ENCODE results near the gene PRKAG2. TPM values are rescaled to one million over a fixed set of nuclear protein-coding genes. Genes with fewer than 3 reads are reported as not detected.

Gene PRKAG2
- polyA plus RNA-seq, 3 donors = 29.2 to 59.8 (median 30.9) TPM

- Mint-ChIP-seq H3K27ac (peak overlapping the region in 5 of 7 donors; percentile 68 to 100 (median 80)), H3K27me3 (ENCODE audit: low read depth in 3 of 3) (peaks cover 1 to 3% (median 1%) of the 10 kb centered on the region in 3 donors), H3K4me1 (peaks cover 63% of the 10 kb centered on the region), H3K36me3 (peaks cover 42 to 49% of the 10 kb centered on the region in 2 donors), H3K9me3 (no peaks in the 10 kb centered on the region), H3K4me3 (no peak overlapping the region)
- Histone ChIP-seq H3K9ac (ENCODE audit: insufficient read depth, low read length, poor library complexity, severe bottlenecking) (no peak overlapping the region), H3K79me2 (ENCODE audit: insufficient read depth, low read length) (peaks cover 81% of the 10 kb centered on the region), H3K4me3 (replicated peaks in 1 of 3; ENCODE audit: low read depth in 2 of 3, low read length in 3 of 3) (no peak overlapping the region), H3K4me2 (replicated peaks; ENCODE audit: extremely low read depth, low read length, poor library complexity, severe bottlenecking) (no peak overlapping the region), H4K20me1 (ENCODE audit: insufficient read depth, low read length) (peaks cover 62% of the 10 kb centered on the region), H3K27me3 (ENCODE audit: control insufficient read depth in 2 of 2, insufficient read depth in 2 of 2, low read length in 2 of 2) (no peaks in the 10 kb centered on the region), H3K9me3 (replicated peaks in 1 of 2; ENCODE audit: control insufficient read depth in 1 of 2, insufficient read depth in 1 of 2, low read length in 2 of 2) (no peaks in the 10 kb centered on the region), H3K4me1 (ENCODE audit: control insufficient read depth in 1 of 2, insufficient read depth in 2 of 2, low read length in 2 of 2) (peaks cover 44 to 51% of the 10 kb centered on the region in 2 donors), H2AFZ (ENCODE audit: insufficient read depth, low read depth, low read length, poor library complexity, severe bottlenecking) (no peak overlapping the region), H3K36me3 (replicated peaks in 1 of 2; ENCODE audit: control insufficient read depth in 1 of 2, insufficient read depth in 2 of 2, low read length in 2 of 2) (peaks cover 5 to 32% of the 10 kb centered on the region in 2 donors), H3K27ac (ENCODE audit: low read depth in 1 of 2, low read length in 2 of 2) (peak overlapping the region in 1 of 2 donors; percentile 9)
- WGBS (ENCODE audit: insufficient coverage) = 82% methylated on average over 9 of the region's 18 CpGs
- no peak for DNase-seq
- TF ChIP-seq CTCF (IDR thresholded peaks at IDR 0.05) = no peak
- intact Hi-C loops (cut with micrococcal nuclease) = loop anchor here (5.0 kb wide), 3 partner anchors 47 to 68 kb away; no protein-coding TSS in a partner anchor
Observed at GRCh38 chr7:151853896-151854719, 22.8 kb downstream of the PRKAG2 start.

- H3K36me3 Mint-ChIP-seq = peaks cover 37 to 41% of the 10 kb centered on the region in 2 donors
- H3K27me3 ChIP-seq (ENCODE audit: control insufficient read depth in 2 of 2, insufficient read depth in 2 of 2, low read length in 2 of 2) = no peaks in the 10 kb centered on the region
- H3K9ac ChIP-seq (ENCODE audit: insufficient read depth, low read length, poor library complexity, severe bottlenecking) = peak overlapping the region; percentile 80
- peaks cover 72% of the 10 kb centered on the region for H3K4me1 Mint-ChIP-seq
- H3K9me3 Mint-ChIP-seq = no peaks in the 10 kb centered on the region
- H3K36me3 ChIP-seq (replicated peaks in 1 of 2; ENCODE audit: control insufficient read depth in 1 of 2, insufficient read depth in 2 of 2, low read length in 2 of 2) = peaks cover 5 to 22% of the 10 kb centered on the region in 2 donors
- peaks cover 77% of the 10 kb centered on the region for H3K79me2 ChIP-seq (ENCODE audit: insufficient read depth, low read length)
- intact Hi-C loops (cut with micrococcal nuclease) = loop anchor here (1.0 to 5.0 kb wide), 4 partner anchors 11 to 70 kb away; no protein-coding TSS in a partner anchor
- H3K27me3 Mint-ChIP-seq (ENCODE audit: low read depth in 3 of 3) = peaks cover 1 to 3% (median 1%) of the 10 kb centered on the region in 3 donors
- H3K4me1 ChIP-seq (ENCODE audit: control insufficient read depth in 1 of 2, insufficient read depth in 2 of 2, low read length in 2 of 2) = peaks cover 58 to 64% of the 10 kb centered on the region in 2 donors
- peak overlapping the region in 1 of 2 donors; percentile 69 for H3K4me3 Mint-ChIP-seq
- no peak for TF ChIP-seq CTCF (IDR thresholded peaks at IDR 0.05)
- peak overlapping the region; percentile 68 for H3K4me2 ChIP-seq (replicated peaks; ENCODE audit: extremely low read depth, low read length, poor library complexity, severe bottlenecking)
- H3K4me3 ChIP-seq (replicated peaks in 1 of 3; ENCODE audit: low read depth in 2 of 3, low read length in 3 of 3) = no peak overlapping the region
- H2AFZ ChIP-seq (ENCODE audit: insufficient read depth, low read depth, low read length, poor library complexity, severe bottlenecking) = no peak overlapping the region
- no peaks in the 10 kb centered on the region for H3K9me3 ChIP-seq (replicated peaks in 1 of 2; ENCODE audit: control insufficient read depth in 1 of 2, insufficient read depth in 1 of 2, low read length in 2 of 2)
- H3K27ac ChIP-seq (ENCODE audit: low read depth in 1 of 2, low read length in 2 of 2) = peak overlapping the region; percentile 97 to 98
- no peak for DNase-seq
- H3K27ac Mint-ChIP-seq = peak overlapping the region; percentile 98 to 100 (median 100)
- peaks cover 49% of the 10 kb centered on the region for H4K20me1 ChIP-seq (ENCODE audit: insufficient read depth, low read length)
- 90% methylated on average over 11 of the region's 19 CpGs for WGBS (ENCODE audit: insufficient coverage)
Observed at GRCh38 chr7:151852486-151853396, 24.2 kb downstream of the PRKAG2 start.
